CD4-positive, alpha-beta T cell treated with Interleukin-12 subunit alpha and Interleukin-12 subunit beta, for 1 hour (primary cell): ENCODE results near the gene SMTNL2.
"Not testable (repeated sequence)": the region's sequence is repeated elsewhere in the genome, so short reads cannot be mapped to it uniquely, and the experiment has no call there.

Source experiments
- DNase-seq: peaks from one replicate; pipeline ENCODE4 v3.0.0-alpha.2; 2020

The SMTNL2 gene

GRCh38 chr17:4562015-4562969 is 22.0 kb upstream of the SMTNL2 start:
- DNase-seq, result no peak

GRCh38 chr17:4565209-4566141 is 18.9 kb upstream of the SMTNL2 start:
- peak; percentile 67 for DNase-seq

- DNase-seq, result peak; percentile 40
These were observed 17.5 kb upstream of the SMTNL2 start for GRCh38 chr17:4566785-4567184.

- DNase-seq, result no peak
These were observed 14.7 kb upstream of the SMTNL2 start for GRCh38 chr17:4569591-4569990.

- DNase-seq, result no peak
These were observed 12.2 kb upstream of the SMTNL2 start for GRCh38 chr17:4572131-4572530.

GRCh38 chr17:4573115-4573514 is 11.2 kb upstream of the SMTNL2 start:
- no peak for DNase-seq

GRCh38 chr17:4573669-4574068 is 10.7 kb upstream of the SMTNL2 start:
- DNase-seq, result peak; percentile 56

GRCh38 chr17:4574448-4575045 is 9.8 kb upstream of the SMTNL2 start:
- DNase-seq, result no peak

- DNase-seq, result no peak
These were observed 8.2 kb upstream of the SMTNL2 start for GRCh38 chr17:4576161-4576558.

GRCh38 chr17:4576729-4577322 is 7.5 kb upstream of the SMTNL2 start:
- DNase-seq, result no peak

GRCh38 chr17:4577386-4577993 is 6.8 kb upstream of the SMTNL2 start:
- no peak for DNase-seq

- not testable (repeated sequence) for DNase-seq
These were observed 6.0 kb upstream of the SMTNL2 start for GRCh38 chr17:4578349-4578748.

GRCh38 chr17:4579678-4580077 is 4.7 kb upstream of the SMTNL2 start:
- DNase-seq, result no peak

- no peak for DNase-seq
These were observed 4.0 kb upstream of the SMTNL2 start for GRCh38 chr17:4580291-4580690.

GRCh38 chr17:4582101-4582501 is 2.2 kb upstream of the SMTNL2 start:
- no peak for DNase-seq

- no peak for DNase-seq
These were observed 1.6 kb upstream of the SMTNL2 start for GRCh38 chr17:4582691-4583090.

- no peak for DNase-seq
These were observed 1.1 kb upstream of the SMTNL2 start for GRCh38 chr17:4583206-4583605.

GRCh38 chr17:4583782-4584100 is 588 bp upstream of the SMTNL2 start:
- DNase-seq, result peak; percentile 7

GRCh38 chr17:4584917-4585637 is 748 bp downstream of the SMTNL2 start:
- DNase-seq, result no peak

- no peak for DNase-seq
These were observed 1.3 kb downstream of the SMTNL2 start for GRCh38 chr17:4585638-4585994.

GRCh38 chr17:4586043-4586442 is 1.7 kb downstream of the SMTNL2 start:
- no peak for DNase-seq

- DNase-seq, result no peak
These were observed 2.9 kb downstream of the SMTNL2 start for GRCh38 chr17:4587195-4587594.
